Mesothelial cell of epicardium (in vitro differentiated cells): ENCODE results near the gene FANCI. TPM values are rescaled to one million over a fixed set of nuclear protein-coding genes. Genes with fewer than 3 reads are reported as not detected.

Experiments used
- DNase-seq, 2 experiments: peaks; one replicate each; pipeline ENCODE4 v3.0.0; 2021; ENCODE audit warnings: low spot score in 2 of 2; ENCODE audit not compliant: unreplicated experiment in 2 of 2
- H3K27ac Mint-ChIP-seq: 2 replicates; pipeline ENCODE4 v1.8.0; 2021; ENCODE audit warnings: mixed read lengths
- H3K27me3 Mint-ChIP-seq: 2 replicates; pipeline ENCODE4 v1.8.0; 2021; ENCODE audit warnings: low read depth, mixed read lengths
- H3K36me3 Mint-ChIP-seq: 2 replicates; pipeline ENCODE4 v1.8.0; 2021; ENCODE audit warnings: mixed read lengths
- H3K4me1 Mint-ChIP-seq: 2 replicates; pipeline ENCODE4 v1.8.0; 2021; ENCODE audit warnings: mixed read lengths
- H3K4me3 Mint-ChIP-seq: 2 replicates; pipeline ENCODE4 v1.8.0; 2021; ENCODE audit warnings: mild to moderate bottlenecking, moderate library complexity, mixed read lengths
- H3K9me3 Mint-ChIP-seq: 2 replicates; pipeline ENCODE4 v1.8.0; 2021; ENCODE audit warnings: mixed read lengths
- total RNA-seq: library from RNA; stranded (reverse); gene quantifications from 3 replicates; pipeline ENCODE4 v1.2.1, GENCODE V29; 2021
- TF ChIP-seq, protein P1 (sequence below): fragments of 200-600 bp; sonication (generic); IDR thresholded peaks from one replicate; pipeline ENCODE4 v1.5.0; 2021; ENCODE audit warnings: antibody characterized with exemption; ENCODE audit not compliant: unreplicated experiment

Gene FANCI
- total RNA-seq, 1 donor from 2014 or later = 37.2 TPM

DNA sequence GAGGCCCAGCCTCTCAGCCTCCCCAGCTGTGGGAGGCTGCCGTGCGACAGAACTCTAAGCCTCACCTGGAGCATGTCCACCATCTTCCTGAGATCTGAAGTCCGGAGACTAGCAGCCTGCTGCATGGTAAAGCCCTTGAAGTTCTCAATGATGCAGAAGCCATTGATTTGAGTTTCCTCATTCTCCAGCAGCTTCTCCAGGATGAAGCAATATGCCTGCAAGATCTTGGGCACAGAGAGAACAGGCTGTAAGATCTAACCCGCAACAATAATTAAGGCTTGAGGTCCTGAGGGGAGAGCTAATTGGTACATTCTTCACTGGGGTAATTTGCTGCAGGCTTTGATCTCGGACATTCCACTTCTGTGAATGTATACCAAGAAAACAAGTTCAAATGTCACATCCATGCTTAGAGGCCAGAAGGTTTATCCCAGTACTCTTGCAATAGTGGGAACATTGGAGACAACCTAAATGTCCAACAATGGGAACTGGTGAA, 32.1 kb upstream of the FANCI start:
- Mint-ChIP-seq H3K9me3 (no peaks in the 10 kb centered on the region), H3K4me3 (no peak overlapping the region), H3K4me1 (no peaks in the 10 kb centered on the region), H3K36me3 (no peaks in the 10 kb centered on the region), H3K27me3 (peaks cover 16% of the 10 kb centered on the region), H3K27ac (no peak overlapping the region)
- no peak for DNase-seq
- TF ChIP-seq, protein P1, sequence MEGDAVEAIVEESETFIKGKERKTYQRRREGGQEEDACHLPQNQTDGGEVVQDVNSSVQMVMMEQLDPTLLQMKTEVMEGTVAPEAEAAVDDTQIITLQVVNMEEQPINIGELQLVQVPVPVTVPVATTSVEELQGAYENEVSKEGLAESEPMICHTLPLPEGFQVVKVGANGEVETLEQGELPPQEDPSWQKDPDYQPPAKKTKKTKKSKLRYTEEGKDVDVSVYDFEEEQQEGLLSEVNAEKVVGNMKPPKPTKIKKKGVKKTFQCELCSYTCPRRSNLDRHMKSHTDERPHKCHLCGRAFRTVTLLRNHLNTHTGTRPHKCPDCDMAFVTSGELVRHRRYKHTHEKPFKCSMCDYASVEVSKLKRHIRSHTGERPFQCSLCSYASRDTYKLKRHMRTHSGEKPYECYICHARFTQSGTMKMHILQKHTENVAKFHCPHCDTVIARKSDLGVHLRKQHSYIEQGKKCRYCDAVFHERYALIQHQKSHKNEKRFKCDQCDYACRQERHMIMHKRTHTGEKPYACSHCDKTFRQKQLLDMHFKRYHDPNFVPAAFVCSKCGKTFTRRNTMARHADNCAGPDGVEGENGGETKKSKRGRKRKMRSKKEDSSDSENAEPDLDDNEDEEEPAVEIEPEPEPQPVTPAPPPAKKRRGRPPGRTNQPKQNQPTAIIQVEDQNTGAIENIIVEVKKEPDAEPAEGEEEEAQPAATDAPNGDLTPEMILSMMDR = no peak

DNA sequence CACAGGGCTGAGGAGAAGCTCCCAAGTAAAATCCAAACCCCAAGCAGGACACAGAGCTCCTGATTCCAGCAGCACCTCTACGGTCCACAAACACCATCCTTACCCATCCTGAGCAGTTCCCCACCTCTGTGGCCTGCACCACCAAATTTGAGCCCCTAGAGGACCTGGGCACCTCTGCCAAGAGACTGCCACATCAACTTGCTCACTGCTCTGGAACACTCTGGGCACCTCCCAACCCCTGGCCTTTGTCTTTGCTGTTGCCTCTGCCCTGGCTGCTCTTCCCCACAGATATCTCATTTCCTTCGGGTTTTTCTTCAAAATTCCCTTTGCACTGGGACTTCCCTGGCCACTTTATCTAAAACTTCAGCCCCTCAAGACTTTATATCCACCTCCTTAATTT, 28.2 kb upstream of the FANCI start:
- no peaks in the 10 kb centered on the region for H3K36me3 Mint-ChIP-seq
- TF ChIP-seq, protein P1 = no peak
- peaks cover 25% of the 10 kb centered on the region for H3K27me3 Mint-ChIP-seq
- H3K4me3 Mint-ChIP-seq = no peak overlapping the region
- no peak for DNase-seq
- H3K9me3 Mint-ChIP-seq = no peaks in the 10 kb centered on the region
- H3K27ac Mint-ChIP-seq = no peak overlapping the region
- H3K4me1 Mint-ChIP-seq = no peaks in the 10 kb centered on the region

DNA sequence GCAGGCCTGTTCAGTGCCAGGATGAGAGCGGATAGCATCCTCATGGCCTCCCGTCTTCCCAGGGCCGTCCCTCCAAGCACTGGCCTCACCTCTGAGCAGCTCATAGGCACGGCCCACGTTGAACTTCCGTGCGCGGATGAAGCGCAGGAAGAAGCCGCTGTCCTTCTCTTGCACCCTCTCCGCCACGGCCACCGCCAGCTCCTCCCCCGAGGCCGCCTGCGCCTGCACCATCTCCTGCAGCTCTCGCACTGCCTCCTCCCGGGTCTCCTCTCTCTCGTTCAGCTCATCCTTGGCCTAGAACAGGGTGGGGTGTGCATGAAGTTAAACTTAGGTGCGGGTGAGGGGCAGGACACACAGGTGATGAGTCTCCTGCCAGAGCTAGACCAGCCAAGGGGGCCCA, 26.7 kb upstream of the FANCI start:
- H3K36me3 Mint-ChIP-seq = no peaks in the 10 kb centered on the region
- H3K4me1 Mint-ChIP-seq = no peaks in the 10 kb centered on the region
- no peaks in the 10 kb centered on the region for H3K9me3 Mint-ChIP-seq
- peaks cover 25% of the 10 kb centered on the region for H3K27me3 Mint-ChIP-seq
- TF ChIP-seq, protein P1 = no peak
- H3K4me3 Mint-ChIP-seq = no peak overlapping the region
- no peak for DNase-seq
- H3K27ac Mint-ChIP-seq = no peak overlapping the region

DNA sequence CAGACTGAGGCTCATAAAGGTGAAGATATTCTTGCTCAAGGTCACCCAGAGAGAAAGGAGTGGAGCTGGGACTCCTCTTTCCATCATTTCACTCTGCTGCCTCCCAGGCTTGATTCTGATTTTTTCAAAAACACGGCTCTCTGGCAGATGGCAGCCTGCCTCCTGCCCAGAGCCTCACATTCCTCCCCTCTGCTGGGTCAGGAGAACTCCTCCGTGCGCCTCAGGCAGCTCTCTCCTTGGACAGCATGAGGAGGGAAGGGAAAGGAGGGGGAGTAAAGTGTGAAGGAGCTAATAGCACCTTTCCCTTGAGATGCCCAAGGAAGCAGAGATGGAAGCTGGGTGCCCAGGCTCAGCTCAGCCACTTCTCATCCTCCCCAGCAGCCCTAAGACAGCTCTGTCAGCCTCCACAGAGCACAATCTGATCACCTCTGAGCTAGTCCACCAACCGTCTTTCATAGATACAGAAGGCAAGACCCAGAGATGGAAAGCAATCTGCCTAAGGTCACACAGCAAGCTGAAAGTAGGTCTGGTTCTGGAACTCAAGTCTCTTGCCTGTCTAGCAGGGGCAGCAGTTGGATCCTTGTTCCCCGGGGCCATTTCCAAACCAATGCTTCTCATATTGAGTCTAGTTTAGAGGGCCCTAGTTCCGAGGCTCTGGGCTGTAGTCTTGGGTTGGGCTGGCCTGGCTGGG, 25.9 kb upstream of the FANCI start:
- no peak overlapping the region for H3K27ac Mint-ChIP-seq
- peaks cover 29% of the 10 kb centered on the region for H3K27me3 Mint-ChIP-seq
- H3K4me1 Mint-ChIP-seq = no peaks in the 10 kb centered on the region
- no peaks in the 10 kb centered on the region for H3K9me3 Mint-ChIP-seq
- DNase-seq = no peak
- H3K36me3 Mint-ChIP-seq = no peaks in the 10 kb centered on the region
- H3K4me3 Mint-ChIP-seq = no peak overlapping the region
- TF ChIP-seq, protein P1 = no peak

DNA sequence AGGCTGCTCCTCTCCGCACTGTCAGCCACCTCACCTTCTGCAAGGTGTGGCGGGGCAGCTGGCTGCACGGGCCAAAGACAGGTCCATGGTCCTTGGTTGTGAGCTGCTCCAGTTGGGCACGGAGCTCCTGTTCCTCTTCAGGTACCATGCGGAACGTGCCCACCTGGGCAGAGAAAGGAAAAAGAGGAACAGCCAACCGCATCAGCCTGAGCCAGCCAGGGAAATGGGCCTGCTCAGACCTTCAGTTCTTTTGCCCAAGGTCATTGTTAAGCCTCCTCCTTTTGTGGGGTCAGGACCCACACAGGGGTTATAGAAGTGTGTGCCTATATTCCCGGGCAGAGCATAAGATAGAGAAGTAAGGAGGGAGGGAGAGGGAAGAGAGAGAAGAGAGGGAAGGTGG, 25.2 kb upstream of the FANCI start:
- Mint-ChIP-seq H3K36me3 (no peaks in the 10 kb centered on the region), H3K4me3 (no peak overlapping the region), H3K27ac (no peak overlapping the region), H3K9me3 (no peaks in the 10 kb centered on the region), H3K4me1 (no peaks in the 10 kb centered on the region), H3K27me3 (peaks cover 30% of the 10 kb centered on the region)
- DNase-seq = no peak
- TF ChIP-seq, protein P1 = no peak
